H1 (cell line): ENCODE measurements around the gene CCDC28A. TPM values are rescaled to one million over a fixed set of nuclear protein-coding genes. Genes with fewer than 3 reads are reported as not detected.

Experiments
- CBX5 ChIP-seq: fragments of 300-800, 300-1000 bp; sonication (generic); IDR thresholded peaks from 2 replicates; pipeline ENCODE4 v1.7.1; 2016; ENCODE audit warnings: antibody characterized with exemption, low read length, low read depth
- CHD7 ChIP-seq: fragments of 300-600 bp; sonication (generic); IDR thresholded peaks from 2 replicates; pipeline ENCODE4 v1.7.1; 2012; ENCODE audit warnings: low read length, moderate library complexity, mild to moderate bottlenecking, inconsistent platforms; ENCODE audit not compliant: insufficient replicate concordance
- EGR1 ChIP-seq: IDR thresholded peaks from 2 replicates; pipeline ENCODE4 v1.6.1; 2011; ENCODE audit warnings: low read depth, low read length, borderline replicate concordance
- EZH2 ChIP-seq: fragments of 200-600 bp; sonication (generic); IDR thresholded peaks from 2 replicates; pipeline ENCODE4 v1.7.1; 2012; ENCODE audit warnings: low read depth, mild to moderate bottlenecking, moderate library complexity, low read length, inconsistent platforms; ENCODE audit not compliant: severe bottlenecking
- POLR2A ChIP-seq, 2 experiments: IDR thresholded peaks; 1 replicate in 1 of 2; 2 replicates in 1 of 2; pipeline ENCODE4 v1.6.1; 2011; ENCODE audit warnings: low read depth in 2 of 2, low read length in 2 of 2, mild to moderate bottlenecking in 2 of 2; ENCODE audit errors: control extremely low read depth in 1 of 2
- POU5F1 ChIP-seq: IDR thresholded peaks from 2 replicates; pipeline ENCODE4 v1.6.1; 2011; ENCODE audit warnings: low read depth, mild to moderate bottlenecking, low read length, moderate library complexity
- polyA plus RNA-seq, 7 experiments: library from polyadenylated mRNA; depleted of rRNA in 3 of 7; stranded (reverse) in 5 of 7; unstranded in 2 of 7; fragments of >200 nt in 5 of 7; fragments of 200-250 nt in 2 of 7; gene quantifications; 1 replicate in 5 of 7; 2 replicates in 1 of 7; 4 replicates in 1 of 7; pipeline versions ENCODE4 v1.2.1 to v1.2.3, GENCODE V29; 2011 to 2013; ENCODE audit warnings: missing spikeins in 2 of 7, mixed read lengths in 2 of 7
- total RNA-seq: library from RNA; stranded (reverse); fragmentation: NEBNext Ultra II Directional; extraction: Animal tissue kit (Norgen Biotek cat#: 25700); gene quantifications from 2 replicates; pipeline ENCODE4 v1.2.1, GENCODE V29; 2021

Gene CCDC28A
- total and polyA plus RNA-seq, 2 of the 8 experiments (the other 6 are each of a cell fraction or from before 2014, with no cell fraction given): 9.6 to 12.1 TPM

GRCh38 chr6:138785980-138786379 lies 12.4 kb downstream of the CCDC28A start (continued):
- TF ChIP-seq CHD7 (no peak), POU5F1 (no peak), POLR2A (IDR thresholded peaks at IDR 0.05; ENCODE audit: control extremely low read depth in 1 of 2, low read depth in 2 of 2, low read length in 2 of 2) (no peak), CBX5 (no peak), EGR1 (no peak), EZH2 (no peak)
